Stimulated activated CD4-positive, alpha-beta T cell treated with anti-CD3 and anti-CD28 coated beads, Interleukin-4, amount 100 ng/mL, for 4 hours (primary cell): ENCODE results near the gene DPEP3.

Source experiments
- DNase-seq, 2 experiments: peaks; one replicate each; pipeline ENCODE4 v3.0.0-alpha.2; 2020

DPEP3 gene

GRCh38 chr16:67966549-67967182 lies 13.6 kb downstream of the DPEP3 start:
- no peak for DNase-seq

- no peak for DNase-seq
Observed at GRCh38 chr16:67965668-67966548, 14.4 kb downstream of the DPEP3 start.

- DNase-seq, result no peak
Observed at GRCh38 chr16:67964477-67965131, 15.7 kb downstream of the DPEP3 start.

GRCh38 chr16:67963662-67964321 lies 16.5 kb downstream of the DPEP3 start:
- DNase-seq, result no peak

GRCh38 chr16:67963292-67963661 lies 17.0 kb downstream of the DPEP3 start:
- no peak for DNase-seq

- no peak for DNase-seq
Observed at GRCh38 chr16:67962135-67962534, 18.2 kb downstream of the DPEP3 start.

GRCh38 chr16:67961551-67961957 lies 18.7 kb downstream of the DPEP3 start:
- no peak for DNase-seq

GRCh38 chr16:67959536-67960329 lies 20.6 kb downstream of the DPEP3 start:
- no peak for DNase-seq

- no peak for DNase-seq
Observed at GRCh38 chr16:67957622-67958021, 22.7 kb downstream of the DPEP3 start.

- no peak for DNase-seq
Observed at GRCh38 chr16:67954421-67955196, 25.7 kb downstream of the DPEP3 start.

GRCh38 chr16:67953641-67954375 lies 26.5 kb downstream of the DPEP3 start:
- DNase-seq, result no peak

GRCh38 chr16:67951485-67951884 lies 28.8 kb downstream of the DPEP3 start:
- no peak for DNase-seq

GRCh38 chr16:67950335-67950843 lies 29.9 kb downstream of the DPEP3 start:
- no peak for DNase-seq

- no peak for DNase-seq
Observed at GRCh38 chr16:67949645-67950044, 30.7 kb downstream of the DPEP3 start.

GRCh38 chr16:67948015-67948414 lies 32.3 kb downstream of the DPEP3 start:
- no peak for DNase-seq

- DNase-seq, result no peak
Observed at GRCh38 chr16:67946966-67947558, 33.2 kb downstream of the DPEP3 start.

GRCh38 chr16:67946128-67946569 lies 34.1 kb downstream of the DPEP3 start:
- no peak for DNase-seq

- DNase-seq, result no peak
Observed at GRCh38 chr16:67945392-67945933, 34.8 kb downstream of the DPEP3 start.

- no peak for DNase-seq
Observed at GRCh38 chr16:67944690-67945391, 35.5 kb downstream of the DPEP3 start.
